ENCODE measurements around the gene DOK4. TPM values are rescaled to one million over a fixed set of nuclear protein-coding genes. Genes with fewer than 3 reads are reported as not detected.

The DOK4 gene
- total and polyA plus RNA-seq, 2 of the 8 experiments (the other 6 are each of a cell fraction or from before 2014, with no cell fraction given), result 24.0 to 28.9 TPM

- Histone ChIP-seq H3K4me3 (ENCODE audit: extremely low read depth in 1 of 4, insufficient read depth in 2 of 4, low read depth in 3 of 4, low read length in 4 of 4) (peak within 1 kb of the TSS; percentile 93 to 97 (median 96)), H3K4ac (replicated peaks; ENCODE audit: insufficient read length, low read depth, low read length) (no peak within 1 kb of the TSS), H3K56ac (replicated peaks; ENCODE audit: insufficient read length, low read depth, low read length) (no peak within 1 kb of the TSS), H4K20me1 (replicated peaks in 1 of 2; ENCODE audit: control insufficient read depth in 1 of 2, insufficient read depth in 2 of 2, low read length in 2 of 2) (peaks cover 0 to 12% of the 10 kb centered on the region in 2 experiments), H4K8ac (ENCODE audit: extremely low read depth, insufficient read depth, low read length) (peak within 1 kb of the TSS; percentile 7; the same call in 1 of the 2 replicates), H2BK120ac (replicated peaks; ENCODE audit: low read depth, low read length) (no peak within 1 kb of the TSS), H3K9ac (replicated peaks in 1 of 4; ENCODE audit: extremely low read depth in 1 of 4, low read depth in 3 of 4, low read length in 3 of 4) (peak within 1 kb of the TSS; percentile 58 to 77 (median 74)), H3K4me2 (ENCODE audit: insufficient read depth in 1 of 2, low read depth in 2 of 2, low read length in 2 of 2) (peak within 1 kb of the TSS; percentile 88 to 96), H3K18ac (ENCODE audit: extremely low read depth, low read length) (no peak within 1 kb of the TSS), H2AFZ (ENCODE audit: low read length) (no peak within 1 kb of the TSS), H3K79me2 (ENCODE audit: control insufficient read depth in 1 of 2, insufficient read depth in 2 of 2, low read length in 2 of 2) (peaks cover 4 to 26% of the 10 kb centered on the region in 2 experiments; a peak in 3 of 4 replicates), H4K5ac (ENCODE audit: insufficient read length, low read depth, low read length) (peak within 1 kb of the TSS; percentile 65), H3K36me3 (ENCODE audit: control insufficient read depth in 2 of 4, insufficient read depth in 4 of 4, low read length in 3 of 4) (peaks cover 7 to 51% (median 40%) of the 10 kb centered on the region in 4 experiments), H3K9me3 (ENCODE audit: insufficient read depth in 2 of 2, low read depth in 1 of 2, low read length in 1 of 2) (no peaks in the 10 kb centered on the region), H3K14ac (ENCODE audit: insufficient read length) (no peak within 1 kb of the TSS), H3K79me1 (ENCODE audit: low read depth, low read length) (peaks cover 11% of the 10 kb centered on the region), H2BK15ac (ENCODE audit: low read length) (no peak within 1 kb of the TSS), H2BK5ac (ENCODE audit: low read depth, low read length) (no peak within 1 kb of the TSS), H2BK12ac (ENCODE audit: low read depth, low read length) (no peak within 1 kb of the TSS), H2BK20ac (ENCODE audit: low read length) (no peak within 1 kb of the TSS), H3K27me3 (replicated peaks in 1 of 4; ENCODE audit: control insufficient read depth in 3 of 4, extremely low read depth in 1 of 4, insufficient read depth in 3 of 4, low read length in 3 of 4) (no peaks in the 10 kb centered on the region), H4K91ac (replicated peaks; ENCODE audit: insufficient read length, low read length) (no peak within 1 kb of the TSS), H3K23me2 (ENCODE audit: low read depth, low read length) (peaks cover 5% of the 10 kb centered on the region), H3K27ac (ENCODE audit: low read depth, low read length) (no peak within 1 kb of the TSS), H2AK5ac (ENCODE audit: low read depth, low read length) (no peak within 1 kb of the TSS), H3K4me1 (replicated peaks in 1 of 4; ENCODE audit: control insufficient read depth in 3 of 4, insufficient read depth in 4 of 4, low read length in 3 of 4) (no peaks in the 10 kb centered on the region; a peak in 2 of 7 replicates), H3K23ac (ENCODE audit: insufficient read length) (no peak within 1 kb of the TSS)
- CTCF ChIA-PET (ENCODE audit: partially characterized antibody), result interaction anchor here (0.8 to 11.9 kb wide), 21 partner anchors 9 to 396 kb away, joined by 3 to 144 read pairs (median 4); no protein-coding TSS in a partner anchor
- WGBS, 2 experiments (ENCODE audit: extremely low coverage in 1 of 2, insufficient coverage in 1 of 2, insufficient read length in 1 of 2, insufficient replicate concordance in 2 of 2, low coverage in 1 of 2, low lambda C conversion rate in 2 of 2, missing lambda C conversion rate in 1 of 2), result 8% methylated on average over 35 of the region's 47 CpGs; no CpG with 5 or more reads in 1 of the 2 experiments
- DNase-seq (ENCODE audit: low read depth in 1 of 2, low spot score in 2 of 2), result peak; percentile 60 to 95
- POLR2A ChIA-PET (ENCODE audit: partially characterized antibody), result interaction anchor here (0.8 to 4.2 kb wide), 17 partner anchors 10 to 162 kb away, joined by 3 to 30 read pairs (median 4); partner anchors contain the start of genes CIAPIN1, COQ9 and DOK4
- no peak for FAIRE-seq
- peak; percentile 86 to 97 (median 94) for TF ChIP-seq CTCF (IDR thresholded peaks at IDR 0.05; ENCODE audit: control extremely low read depth in 1 of 3, insufficient read depth in 1 of 3, low read depth in 1 of 3, low read length in 3 of 3)
- no peak for TF ChIP-seq BACH1 (IDR thresholded peaks at IDR 0.05; ENCODE audit: low read length)
- TF ChIP-seq CHD2 (IDR thresholded peaks at IDR 0.05; ENCODE audit: low read length), result peak; percentile 64; the same call in 1 of the 2 replicates
- TF ChIP-seq SAP30 (IDR thresholded peaks at IDR 0.05; ENCODE audit: insufficient read depth, insufficient replicate concordance, low read length), result no peak
- 0 out of 2 replicates have a peak, but pooled peaks have one; percentile 21 for TF ChIP-seq SRF (IDR thresholded peaks at IDR 0.05; ENCODE audit: low read depth, low read length)
- TF ChIP-seq KDM5A (IDR thresholded peaks at IDR 0.05; ENCODE audit: low read length), result 0 out of 2 replicates have a peak, but pooled peaks have one; percentile 28
- TF ChIP-seq RAD21 (IDR thresholded peaks at IDR 0.05 in 1 of 2, conservative IDR thresholded peaks at IDR 0.05 in 1 of 2; ENCODE audit: low read depth in 2 of 2, low read length in 2 of 2), result peak; percentile 27 to 55; a peak in 3 of 4 replicates
- TF ChIP-seq CREB1 (IDR thresholded peaks at IDR 0.05), result peak; percentile 58
These were observed 23.9 kb downstream of the DOK4 start, which contains the start of gene POLR2C for GRCh38 chr16:57462209-57462977. Gene POLR2C (plus strand): TSS chr16:57462679. CDS start chr16:57462725, 46 bp downstream.

Measured in H1 (cell line).